GM19395 (cell line): ENCODE results near the gene TNFRSF11A.

ENCODE experiments used
- ATAC-seq: cut with Tn5 transposase; IDR thresholded peaks from one replicate; pipeline ENCODE4 v1.9.1; 2021; ENCODE audit warnings: mild to moderate bottlenecking, moderate library complexity; ENCODE audit not compliant: unreplicated experiment

The TNFRSF11A gene

DNA sequence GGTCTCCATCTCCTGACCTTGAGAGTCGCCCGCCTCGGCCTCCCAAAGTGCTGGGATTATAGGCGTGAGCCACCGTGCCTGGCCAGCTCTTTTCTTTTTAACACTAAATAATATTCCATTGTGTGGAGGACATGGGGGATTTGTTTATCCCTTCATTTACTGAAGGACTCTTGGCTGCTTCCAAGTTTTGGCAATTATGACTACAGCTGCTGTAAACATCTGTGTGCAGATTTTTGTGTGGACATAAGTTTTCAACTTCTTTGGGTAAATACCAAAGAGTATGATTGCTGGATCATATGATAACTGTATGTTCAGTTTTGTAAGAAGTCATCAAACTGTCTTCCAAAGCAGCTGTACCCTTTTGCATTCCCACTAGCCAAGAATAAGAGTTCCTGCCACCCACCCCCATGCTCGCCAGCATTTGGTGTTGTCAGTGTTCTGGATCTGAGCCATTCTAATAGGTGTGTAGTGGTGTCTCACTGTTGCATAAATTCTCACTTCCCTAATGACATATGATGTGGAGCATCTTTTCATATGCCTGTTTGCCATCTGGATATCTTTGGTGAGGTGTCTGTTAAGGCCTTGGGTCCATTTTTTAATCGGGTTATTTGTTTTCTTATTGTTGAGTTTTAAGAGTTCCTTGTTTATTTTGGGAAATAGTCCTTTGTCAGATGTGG, 52.2 kb downstream of the TNFRSF11A start:
- ATAC-seq = no peak

DNA sequence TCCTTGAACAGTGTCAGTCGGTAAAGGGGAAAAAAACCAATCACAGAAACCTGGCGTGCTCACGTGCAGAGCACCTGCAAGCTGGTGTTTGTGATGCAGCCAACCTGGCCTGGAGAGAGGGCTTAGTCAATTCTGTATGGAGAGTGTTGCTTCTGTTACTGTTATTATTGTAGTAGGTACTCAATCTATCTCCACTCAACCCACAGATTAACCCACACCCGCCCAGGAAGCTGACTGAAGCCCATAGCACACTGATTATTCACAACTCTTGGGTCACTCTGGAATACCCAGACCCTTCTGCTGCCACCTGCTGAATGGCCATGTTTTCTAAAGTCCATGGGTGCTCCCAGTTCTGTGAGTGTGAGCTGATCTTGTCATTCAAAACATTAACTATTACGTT, 53.9 kb downstream of the TNFRSF11A start:
- ATAC-seq = no peak

DNA sequence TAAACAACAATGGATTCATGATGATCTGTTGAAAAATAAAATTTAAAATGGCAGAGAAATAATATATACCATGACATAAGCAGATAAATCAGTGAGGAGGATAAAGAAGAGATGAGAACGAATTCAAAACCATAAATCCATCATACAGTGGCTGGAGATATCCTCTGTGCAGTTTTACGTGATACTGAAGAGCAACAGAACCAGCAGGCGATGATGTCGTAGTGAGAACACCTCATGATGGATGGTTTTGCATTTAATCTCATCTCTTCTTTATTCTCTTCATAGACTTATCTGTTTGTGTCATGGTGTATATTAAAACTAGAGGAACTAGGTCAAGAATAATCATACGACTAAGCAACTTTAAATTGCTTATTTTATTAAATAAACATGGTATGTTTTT, 56.3 kb downstream of the TNFRSF11A start:
- ATAC-seq = no peak

DNA sequence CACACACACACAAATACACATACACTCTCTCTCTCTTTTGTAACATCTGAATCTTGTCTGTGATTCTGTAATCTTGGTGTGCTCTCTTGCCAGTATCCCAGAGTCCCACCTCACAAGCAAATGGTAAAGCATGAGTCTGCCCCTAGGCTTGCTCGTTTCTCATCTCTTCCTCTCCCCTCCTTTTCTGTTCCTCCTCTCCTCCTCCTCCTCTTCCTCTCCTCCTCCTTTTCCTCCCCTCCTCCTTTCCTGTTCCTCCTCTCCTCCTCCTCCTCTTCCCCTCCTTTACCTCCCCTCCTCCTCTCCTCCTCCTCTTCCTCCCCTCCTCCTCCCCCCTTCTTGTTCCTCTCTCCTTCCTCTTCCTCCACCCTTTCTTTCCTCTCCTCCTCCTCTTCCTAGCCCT, 59.0 kb downstream of the TNFRSF11A start:
- no peak for ATAC-seq

DNA sequence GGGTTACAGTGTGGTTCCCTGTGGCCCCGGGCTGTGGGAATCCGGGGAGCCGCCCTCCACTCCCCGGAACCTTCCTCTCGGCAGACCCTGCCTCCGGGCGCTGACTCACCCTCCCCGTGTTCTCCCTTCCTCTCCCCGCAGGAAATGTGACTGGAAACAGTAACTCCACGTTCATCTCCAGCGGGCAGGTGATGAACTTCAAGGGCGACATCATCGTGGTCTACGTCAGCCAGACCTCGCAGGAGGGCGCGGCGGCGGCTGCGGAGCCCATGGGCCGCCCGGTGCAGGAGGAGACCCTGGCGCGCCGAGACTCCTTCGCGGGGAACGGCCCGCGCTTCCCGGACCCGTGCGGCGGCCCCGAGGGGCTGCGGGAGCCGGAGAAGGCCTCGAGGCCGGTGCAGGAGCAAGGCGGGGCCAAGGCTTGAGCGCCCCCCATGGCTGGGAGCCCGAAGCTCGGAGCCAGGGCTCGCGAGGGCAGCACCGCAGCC, 59.5 kb downstream of the TNFRSF11A start:
- no peak for ATAC-seq

DNA sequence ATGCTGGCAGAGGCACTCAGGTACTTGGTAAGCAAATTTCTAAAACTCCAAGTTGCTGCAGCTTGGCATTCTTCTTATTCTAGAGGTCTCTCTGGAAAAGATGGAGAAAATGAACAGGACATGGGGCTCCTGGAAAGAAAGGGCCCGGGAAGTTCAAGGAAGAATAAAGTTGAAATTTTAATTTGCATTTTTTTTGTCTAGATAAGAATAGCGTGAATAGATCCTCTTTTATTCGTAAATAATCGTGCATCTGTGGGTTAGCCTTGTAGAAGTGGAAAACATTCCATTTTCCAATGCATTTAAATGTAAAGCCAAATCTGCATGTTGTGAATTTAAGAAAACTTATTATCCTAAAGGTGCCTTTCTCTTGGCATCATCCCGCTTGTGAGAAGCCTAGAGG, 61.0 kb downstream of the TNFRSF11A start:
- ATAC-seq = no peak

DNA sequence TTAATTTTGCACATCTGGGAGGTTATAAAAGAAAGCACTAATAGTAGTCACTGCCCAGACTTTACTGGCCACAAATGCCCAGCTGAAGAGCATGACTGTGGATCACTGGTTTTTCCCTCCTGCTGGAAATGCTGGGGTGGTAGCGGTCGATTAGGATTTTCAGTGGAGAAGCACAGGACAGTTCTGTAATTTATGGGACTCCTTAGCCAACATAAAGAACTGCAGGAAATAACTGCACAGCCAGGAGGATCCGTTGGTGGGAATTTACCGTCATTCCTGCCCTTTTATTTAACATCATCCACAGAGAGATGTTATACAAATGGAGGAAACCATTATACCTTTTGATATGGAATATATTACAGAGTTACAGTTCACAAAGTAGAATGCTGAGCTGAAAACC, 61.5 kb downstream of the TNFRSF11A start:
- ATAC-seq = no peak

DNA sequence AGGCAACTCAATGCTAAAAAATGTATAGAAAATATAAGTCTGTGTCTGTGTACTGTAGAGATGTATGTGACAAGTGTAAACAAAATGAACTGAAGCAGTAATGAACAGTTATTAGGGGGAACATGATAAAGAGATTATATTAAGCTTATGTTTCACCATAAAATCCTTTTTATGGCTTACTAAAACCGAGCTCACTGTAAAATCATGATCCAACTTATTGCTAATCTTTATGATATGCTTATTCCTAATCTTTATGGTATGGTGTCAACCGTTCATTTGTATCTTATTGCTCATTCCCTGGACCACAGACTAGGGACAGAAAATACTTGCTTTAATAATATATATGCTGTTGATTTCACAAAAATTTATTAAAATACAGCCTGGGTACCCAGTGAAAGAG, 62.1 kb downstream of the TNFRSF11A start:
- no peak for ATAC-seq

DNA sequence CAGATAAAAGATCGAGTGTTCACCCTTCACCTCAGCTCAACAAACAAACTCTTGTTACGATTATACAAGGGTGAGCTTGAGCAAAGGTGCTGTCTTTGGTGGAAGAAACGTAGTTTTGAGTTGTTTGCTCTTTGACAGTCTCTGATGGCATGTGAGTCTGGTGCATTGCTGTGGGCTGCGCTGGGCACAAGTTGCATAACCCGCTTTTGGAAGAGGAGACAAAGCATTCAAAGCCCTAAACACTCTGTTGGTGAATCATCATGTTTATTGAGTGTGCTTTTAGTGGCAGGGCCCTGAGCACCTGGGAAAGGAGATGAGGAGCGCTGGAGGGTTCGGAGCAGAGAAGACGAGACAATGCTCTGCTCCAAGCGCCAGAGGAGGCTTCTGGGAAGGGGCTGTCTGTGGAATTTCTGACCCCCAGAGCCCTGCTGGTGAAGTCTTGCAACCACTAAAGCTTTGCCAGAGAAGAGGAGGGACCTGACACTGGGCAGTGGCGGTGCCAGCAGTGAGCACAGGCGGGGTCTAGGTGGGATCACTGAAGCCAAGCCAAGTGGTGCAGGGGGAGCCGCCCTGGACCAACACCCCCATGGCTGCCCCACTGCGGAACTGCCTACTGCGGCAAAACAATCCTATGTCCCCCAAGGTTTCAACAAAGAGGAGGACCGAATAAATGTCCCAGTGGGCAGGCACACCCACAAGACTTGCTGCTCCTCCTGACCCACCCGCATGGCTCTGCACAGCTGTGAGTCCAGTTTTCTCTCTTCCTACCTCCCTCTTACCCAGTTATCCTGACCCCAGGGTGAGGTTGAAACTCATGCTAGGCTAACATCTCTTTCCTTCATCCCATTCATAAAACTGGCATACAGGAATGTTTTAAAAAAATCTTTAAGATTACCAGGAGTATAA, 64.0 kb downstream of the TNFRSF11A start:
- ATAC-seq = no peak

DNA sequence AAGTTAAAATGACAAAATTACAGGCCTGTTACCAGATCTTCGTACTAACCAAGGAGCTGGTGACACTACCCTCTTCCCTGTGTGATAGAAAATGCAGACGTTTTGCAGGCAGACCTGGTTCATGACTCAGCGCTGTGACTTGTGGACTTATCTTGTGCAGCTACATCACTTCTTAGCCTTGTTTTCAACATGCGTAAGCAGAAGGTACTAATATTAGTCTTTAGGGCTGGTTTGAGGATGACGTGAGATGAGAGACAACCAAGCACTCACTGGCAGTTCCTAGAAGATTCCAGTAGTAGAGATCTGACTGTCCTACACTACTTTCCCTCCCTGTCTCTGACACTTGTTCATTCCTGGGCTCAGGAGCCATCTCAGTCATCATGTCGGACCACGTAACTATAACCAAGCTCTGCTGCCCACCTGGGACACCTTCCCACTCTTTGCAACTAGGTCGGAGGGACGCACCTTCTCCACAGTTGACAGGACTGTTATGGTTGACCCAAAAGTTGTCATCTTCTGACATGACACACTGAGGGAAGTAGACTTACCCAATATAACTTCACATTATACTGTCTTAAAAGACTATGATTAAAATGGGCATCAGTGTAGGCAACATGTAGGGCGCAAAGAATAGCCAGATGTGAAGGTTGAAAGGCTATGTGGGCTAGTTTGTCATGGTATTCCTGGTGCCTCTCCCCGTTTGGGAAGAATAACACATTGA, 64.8 kb downstream of the TNFRSF11A start:
- ATAC-seq = no peak

DNA sequence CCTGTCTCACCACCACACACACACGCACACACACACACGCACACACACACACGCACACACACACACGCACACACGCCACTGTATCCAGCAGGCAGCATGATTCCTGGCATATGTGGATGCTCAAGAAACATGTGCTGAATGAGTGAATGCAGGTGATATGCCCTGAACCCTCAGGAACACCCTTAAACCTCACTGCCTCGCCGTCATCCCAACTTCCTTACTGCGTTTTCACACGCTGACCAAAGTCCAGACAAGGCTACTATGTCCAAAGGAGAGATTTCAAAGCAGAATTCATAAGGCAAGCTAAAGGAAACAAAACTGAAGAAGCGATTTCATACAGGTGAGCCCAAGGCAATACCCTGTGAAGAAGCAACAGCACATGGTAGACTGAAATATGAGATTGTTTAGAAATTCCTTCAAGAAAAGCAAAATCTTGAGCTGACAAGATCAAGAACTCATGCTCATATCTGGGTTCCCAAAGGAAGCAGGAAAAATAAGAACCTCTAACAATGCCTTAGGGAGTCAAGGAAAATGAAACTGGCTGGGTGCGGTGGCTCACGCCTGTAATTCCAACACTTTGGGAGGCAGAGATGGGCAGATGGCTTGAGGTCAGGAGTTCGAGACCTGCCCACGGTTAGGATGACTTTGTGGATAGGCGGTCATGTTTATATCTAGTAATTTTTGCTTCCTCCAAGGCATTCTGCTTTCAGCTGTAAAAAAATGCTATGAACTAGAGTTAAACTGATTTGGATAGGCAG, 69.1 kb downstream of the TNFRSF11A start:
- ATAC-seq = no peak

DNA sequence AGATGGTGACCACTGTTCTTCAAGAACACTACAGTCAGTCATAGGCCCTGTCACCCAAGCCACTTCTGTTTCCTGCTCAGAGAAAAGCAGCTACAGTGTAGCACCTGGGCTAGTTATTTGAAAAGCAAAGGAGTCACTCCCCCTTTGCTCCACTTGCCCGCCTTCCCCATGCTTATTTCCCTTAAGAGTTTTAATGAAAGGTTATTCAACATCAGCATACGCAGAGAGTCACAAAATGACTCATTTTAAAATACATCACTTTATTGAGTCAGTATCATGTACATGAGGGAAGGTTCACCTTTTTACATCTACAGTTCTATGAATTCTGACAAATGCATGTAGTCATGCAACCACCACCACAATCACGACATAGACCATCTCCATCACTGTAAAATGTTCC, 71.3 kb downstream of the TNFRSF11A start:
- no peak for ATAC-seq

DNA sequence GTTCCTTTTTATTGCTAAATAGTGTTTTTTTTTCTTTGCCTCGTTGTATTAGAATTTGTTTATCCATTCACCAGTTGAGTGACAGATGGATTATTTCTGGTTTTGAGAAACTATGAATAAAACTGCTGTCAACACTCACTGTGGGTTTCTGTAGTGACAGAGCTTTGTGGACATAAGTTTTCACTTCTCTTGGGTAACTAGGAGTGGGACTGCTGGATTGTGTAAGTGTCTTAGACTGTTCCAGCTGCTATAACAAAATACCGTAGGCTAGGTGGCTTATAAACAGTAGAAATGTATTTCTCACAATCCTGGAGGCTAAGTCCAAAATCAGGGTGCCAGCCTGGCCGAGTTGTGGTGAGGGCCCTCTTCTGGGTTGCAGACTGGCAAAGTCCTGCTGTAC, 71.9 kb downstream of the TNFRSF11A start:
- no peak for ATAC-seq

DNA sequence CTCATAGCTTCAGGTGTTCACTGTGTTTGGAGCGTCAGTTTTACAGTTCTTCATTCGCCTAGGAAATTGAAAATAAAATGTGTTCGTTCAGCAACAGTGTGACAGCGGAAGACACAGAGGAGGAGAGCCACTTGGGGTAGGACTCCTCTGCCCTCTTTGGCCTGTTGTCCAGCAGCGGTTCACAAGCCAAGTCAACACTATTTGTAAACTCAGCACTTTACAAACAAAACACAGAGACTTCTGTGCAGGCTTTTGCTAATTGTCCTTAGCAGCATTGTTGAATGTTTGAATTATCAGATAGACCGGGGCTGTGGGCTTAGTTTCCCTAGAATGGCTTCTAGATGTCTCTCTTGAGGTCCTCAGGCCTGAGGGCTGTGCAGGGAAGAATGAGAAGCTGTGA, 73.2 kb downstream of the TNFRSF11A start:
- no peak for ATAC-seq

DNA sequence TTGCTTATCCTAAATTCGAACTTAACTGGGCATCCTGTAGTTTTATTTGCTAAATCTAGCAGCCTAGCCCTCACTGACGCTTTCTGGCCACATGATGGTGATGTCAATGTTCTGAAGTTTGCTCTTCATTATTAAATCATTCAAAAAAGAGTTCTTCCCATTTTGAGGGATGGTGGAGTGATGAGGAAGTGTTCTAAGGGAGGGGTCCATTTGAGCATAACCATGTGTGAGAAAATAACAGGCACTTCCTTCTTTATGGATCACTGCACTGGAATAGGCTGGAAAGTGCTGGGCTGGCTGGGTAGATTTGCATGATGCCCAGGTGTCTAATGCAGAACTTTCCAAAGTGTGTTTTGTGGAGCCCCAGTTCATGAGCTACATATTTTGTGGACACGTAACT, 74.2 kb downstream of the TNFRSF11A start:
- no peak for ATAC-seq

DNA sequence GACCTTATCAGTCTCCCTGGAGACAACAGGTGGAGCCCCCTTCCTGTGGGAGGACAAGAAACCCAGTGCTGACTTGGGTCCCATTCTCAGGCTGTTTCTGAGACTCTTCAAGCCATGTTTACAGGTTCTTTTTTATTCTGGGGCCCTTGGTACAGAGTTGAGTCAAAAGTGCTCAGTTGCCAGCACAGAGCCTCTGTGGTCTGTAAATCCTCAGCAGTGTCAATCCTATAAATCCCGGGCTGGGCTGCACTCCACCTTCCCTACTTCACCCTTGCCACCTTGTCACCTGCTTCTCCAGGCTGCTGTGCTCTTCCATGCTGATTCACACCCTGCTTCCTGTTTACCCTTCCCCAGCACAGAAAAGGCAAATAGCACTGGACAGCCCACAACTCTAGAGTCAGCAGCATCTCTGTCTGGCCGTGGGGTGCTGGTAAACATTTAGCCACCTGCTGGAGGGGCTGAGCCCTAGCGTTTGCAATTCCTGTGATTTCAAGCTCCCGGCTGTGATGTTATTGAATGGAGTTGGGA, 74.7 kb downstream of the TNFRSF11A start:
- ATAC-seq = peak; percentile 78

DNA sequence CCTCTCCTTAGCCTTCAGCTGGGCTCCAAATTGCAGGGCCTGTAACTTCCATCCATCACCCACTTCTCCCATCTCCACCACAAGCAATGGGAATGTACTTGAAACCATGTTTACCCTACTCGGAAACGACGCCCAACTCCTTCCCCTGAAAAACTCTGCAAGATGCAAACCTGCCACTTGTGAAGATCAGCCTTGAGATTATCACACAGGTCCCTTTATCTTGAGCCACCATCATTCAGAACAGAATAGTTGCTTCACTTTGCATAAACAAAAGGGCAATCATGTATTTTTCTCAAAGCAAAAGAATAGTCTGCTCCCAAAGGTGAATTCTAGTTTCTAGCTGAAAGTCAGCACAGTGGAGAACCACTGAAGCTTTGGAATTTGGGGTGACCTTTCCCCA, 75.8 kb downstream of the TNFRSF11A start:
- no peak for ATAC-seq

DNA sequence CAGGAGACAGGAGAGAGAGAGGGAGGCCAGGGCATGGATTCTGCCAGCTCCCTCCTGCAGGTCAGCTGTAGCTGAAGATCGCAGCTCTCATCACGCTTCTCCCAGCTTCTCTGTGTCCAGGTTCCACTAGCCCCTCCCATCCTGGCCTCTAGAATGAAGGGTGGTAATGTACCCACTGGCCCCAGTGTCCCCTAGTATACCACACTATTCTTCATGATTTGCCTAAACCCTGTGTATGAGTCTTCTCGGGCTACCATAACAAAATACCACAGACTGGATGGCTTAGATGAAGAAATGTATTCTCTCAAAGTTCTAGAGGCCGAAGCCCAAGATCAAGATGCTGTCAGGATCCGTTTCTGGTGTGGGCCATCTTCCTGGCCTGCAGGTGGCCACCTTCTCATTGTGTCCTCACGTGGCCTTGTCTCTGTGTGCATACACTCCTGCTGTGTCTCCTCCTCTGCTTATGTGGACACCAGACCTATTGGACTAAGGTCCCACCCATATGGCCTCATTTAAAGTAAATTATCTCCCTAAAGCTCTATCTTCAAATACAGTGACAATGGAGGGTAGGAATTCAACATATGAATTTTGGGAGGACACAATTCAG, 77.3 kb downstream of the TNFRSF11A start:
- ATAC-seq = no peak

DNA sequence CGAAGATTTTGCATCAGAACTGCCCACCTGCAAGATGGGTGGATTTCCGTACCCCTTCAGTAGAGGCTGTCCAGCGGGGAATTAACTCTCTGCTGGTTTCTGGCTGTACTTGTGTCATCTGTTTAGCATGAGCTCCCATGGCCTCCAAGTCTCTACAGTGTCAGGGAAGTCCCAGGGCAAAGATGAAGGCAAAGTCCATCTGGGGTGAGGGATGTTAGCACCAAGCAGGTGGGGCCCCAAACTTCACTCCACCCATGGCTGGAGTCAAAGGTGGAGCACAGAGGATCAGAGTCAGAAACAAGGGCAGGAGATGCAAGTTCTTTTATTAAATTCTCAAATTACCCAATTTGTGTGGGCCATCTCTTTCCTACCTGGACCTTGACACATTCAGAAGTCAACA, 78.0 kb downstream of the TNFRSF11A start:
- no peak for ATAC-seq

DNA sequence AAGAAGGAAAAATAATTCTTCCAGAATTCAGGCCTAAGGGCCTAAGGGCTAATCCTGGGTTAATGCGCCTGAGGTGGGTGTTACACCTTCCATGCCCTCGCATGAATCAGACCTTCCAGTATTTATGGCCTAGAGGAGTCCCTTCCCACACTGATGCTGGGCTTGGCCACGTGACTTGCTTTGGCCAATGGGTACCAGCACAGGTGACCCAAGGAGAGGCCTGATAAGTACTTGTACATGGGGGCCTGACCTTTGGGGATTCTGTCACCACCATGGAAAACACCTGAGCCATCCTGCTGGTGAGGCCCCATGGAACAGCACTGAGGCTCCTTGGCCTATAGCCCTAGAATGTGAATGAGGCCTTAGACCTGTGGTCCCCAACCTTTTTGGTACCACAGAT, 79.8 kb downstream of the TNFRSF11A start:
- ATAC-seq = no peak
